ENCODE data around the gene PSEN1. TPM values are rescaled to one million over a fixed set of nuclear protein-coding genes. Genes with fewer than 3 reads are reported as not detected.

Gene PSEN1
- total RNA-seq, 1 experiment from 2014 or later: 23.5 TPM

GRCh38 chr14:73261520-73262426 is 125.5 kb downstream of the PSEN1 start:
- H3K9me3 ChIP-seq (replicated peaks): no peaks in the 10 kb centered on the region
- H3K27ac ChIP-seq: no peak overlapping the region
- H3K36me3 ChIP-seq: no peaks in the 10 kb centered on the region; the same call in 1 of the 2 replicates
- H3K4me1 ChIP-seq (replicated peaks): no peaks in the 10 kb centered on the region
- no peak overlapping the region for H3K4me3 ChIP-seq
- DNase-seq (ENCODE audit: low read depth in 1 of 2, low spot score in 2 of 2): no peak
- no peaks in the 10 kb centered on the region for H3K27me3 ChIP-seq (replicated peaks)

- H3K27me3 ChIP-seq (replicated peaks): no peaks in the 10 kb centered on the region
- DNase-seq (ENCODE audit: low read depth in 1 of 2, low spot score in 2 of 2): no peak
- H3K4me1 ChIP-seq (replicated peaks): no peaks in the 10 kb centered on the region
- H3K27ac ChIP-seq: no peak overlapping the region
- H3K36me3 ChIP-seq: no peaks in the 10 kb centered on the region; the same call in 1 of the 2 replicates
- H3K4me3 ChIP-seq: no peak overlapping the region
- H3K9me3 ChIP-seq (replicated peaks): no peaks in the 10 kb centered on the region
These were observed 126.3 kb downstream of the PSEN1 start for GRCh38 chr14:73262427-73263183.

GRCh38 chr14:73263606-73264005 is 127.3 kb downstream of the PSEN1 start:
- Histone ChIP-seq H3K36me3 (no peaks in the 10 kb centered on the region; the same call in 1 of the 2 replicates), H3K27ac (no peak overlapping the region), H3K4me3 (no peak overlapping the region), H3K27me3 (replicated peaks) (no peaks in the 10 kb centered on the region), H3K4me1 (replicated peaks) (no peaks in the 10 kb centered on the region), H3K9me3 (replicated peaks) (no peaks in the 10 kb centered on the region)
- DNase-seq (ENCODE audit: low read depth in 1 of 2, low spot score in 2 of 2): no peak

GRCh38 chr14:73264080-73264884 is 128.0 kb downstream of the PSEN1 start:
- Histone ChIP-seq H3K4me3 (no peak overlapping the region), H3K27ac (no peak overlapping the region), H3K36me3 (no peaks in the 10 kb centered on the region; the same call in 1 of the 2 replicates), H3K9me3 (replicated peaks) (no peaks in the 10 kb centered on the region), H3K4me1 (replicated peaks) (no peaks in the 10 kb centered on the region), H3K27me3 (replicated peaks) (no peaks in the 10 kb centered on the region)
- DNase-seq (ENCODE audit: low read depth in 1 of 2, low spot score in 2 of 2): no peak

- Histone ChIP-seq H3K36me3 (no peaks in the 10 kb centered on the region; the same call in 1 of the 2 replicates), H3K4me1 (replicated peaks) (no peaks in the 10 kb centered on the region), H3K27ac (no peak overlapping the region), H3K9me3 (replicated peaks) (no peaks in the 10 kb centered on the region), H3K4me3 (no peak overlapping the region), H3K27me3 (replicated peaks) (no peaks in the 10 kb centered on the region)
- DNase-seq (ENCODE audit: low read depth in 1 of 2, low spot score in 2 of 2): no peak
These were observed 128.8 kb downstream of the PSEN1 start for GRCh38 chr14:73264885-73265720.

- no peak overlapping the region for H3K27ac ChIP-seq
- peaks cover 3% of the 10 kb centered on the region; the same call in 1 of the 2 replicates for H3K36me3 ChIP-seq
- no peaks in the 10 kb centered on the region for H3K4me1 ChIP-seq (replicated peaks)
- no peaks in the 10 kb centered on the region for H3K9me3 ChIP-seq (replicated peaks)
- no peak overlapping the region for H3K4me3 ChIP-seq
- DNase-seq (ENCODE audit: low read depth in 1 of 2, low spot score in 2 of 2): no peak
- H3K27me3 ChIP-seq (replicated peaks): no peaks in the 10 kb centered on the region
These were observed 129.4 kb downstream of the PSEN1 start for GRCh38 chr14:73265721-73266046.

GRCh38 chr14:73266317-73266716 is 130.0 kb downstream of the PSEN1 start:
- no peak for DNase-seq (ENCODE audit: low read depth in 1 of 2, low spot score in 2 of 2)
- Histone ChIP-seq H3K36me3 (peaks cover 3% of the 10 kb centered on the region; the same call in 1 of the 2 replicates), H3K27ac (no peak overlapping the region), H3K4me1 (replicated peaks) (no peaks in the 10 kb centered on the region), H3K27me3 (replicated peaks) (no peaks in the 10 kb centered on the region), H3K4me3 (no peak overlapping the region), H3K9me3 (replicated peaks) (no peaks in the 10 kb centered on the region)

- no peak overlapping the region for H3K27ac ChIP-seq
- H3K27me3 ChIP-seq (replicated peaks): no peaks in the 10 kb centered on the region
- H3K36me3 ChIP-seq: peaks cover 3% of the 10 kb centered on the region; the same call in 1 of the 2 replicates
- no peaks in the 10 kb centered on the region for H3K9me3 ChIP-seq (replicated peaks)
- no peak overlapping the region for H3K4me3 ChIP-seq
- H3K4me1 ChIP-seq (replicated peaks): no peaks in the 10 kb centered on the region
- DNase-seq (ENCODE audit: low read depth in 1 of 2, low spot score in 2 of 2): no peak
These were observed 131.2 kb downstream of the PSEN1 start for GRCh38 chr14:73267474-73267873.

GRCh38 chr14:73269729-73270531 is 133.6 kb downstream of the PSEN1 start:
- no peak overlapping the region for H3K4me3 ChIP-seq
- H3K4me1 ChIP-seq (replicated peaks): no peaks in the 10 kb centered on the region
- no peak overlapping the region for H3K27ac ChIP-seq
- H3K9me3 ChIP-seq (replicated peaks): no peaks in the 10 kb centered on the region
- H3K27me3 ChIP-seq (replicated peaks): no peaks in the 10 kb centered on the region
- peaks cover 12% of the 10 kb centered on the region; the same call in 1 of the 2 replicates for H3K36me3 ChIP-seq
- DNase-seq (ENCODE audit: low read depth in 1 of 2, low spot score in 2 of 2): no peak

- H3K36me3 ChIP-seq: peaks cover 32% of the 10 kb centered on the region
- no peak for DNase-seq (ENCODE audit: low read depth in 1 of 2, low spot score in 2 of 2)
- H3K4me3 ChIP-seq: no peak overlapping the region
- H3K27me3 ChIP-seq (replicated peaks): no peaks in the 10 kb centered on the region
- no peaks in the 10 kb centered on the region for H3K4me1 ChIP-seq (replicated peaks)
- no peaks in the 10 kb centered on the region for H3K9me3 ChIP-seq (replicated peaks)
- no peak overlapping the region for H3K27ac ChIP-seq
These were observed 136.1 kb downstream of the PSEN1 start for GRCh38 chr14:73272393-73272792.

Measured in SJSA1 (cell line).